ENCODE data around the gene DRC7. TPM values are rescaled to one million over a fixed set of nuclear protein-coding genes. Genes with fewer than 3 reads are reported as not detected.

DRC7 gene
- total RNA-seq, 4 donors from 2014 or later = 0.79 TPM; not detected in 3

GRCh38 chr16:57696240-57696639 lies 1.6 kb downstream of the DRC7 start:
- intact Hi-C loops (cut with DNase I) = no loop called here
- Histone ChIP-seq H3K4me3 (no peak overlapping the region), H3K36me3 (no peaks in the 10 kb centered on the region), H3K4me1 (no peaks in the 10 kb centered on the region), H3K27ac (no peak overlapping the region), H3K9me3 (no peaks in the 10 kb centered on the region), H3K27me3 (no peaks in the 10 kb centered on the region)
- WGBS, 2 donors = 78% methylated on average over 6 of the region's 7 CpGs; no CpG with 5 or more reads in 1 of the 2 donors
- TF ChIP-seq CTCF (IDR thresholded peaks at IDR 0.05) = no peak
- no peak for TF ChIP-seq POLR2A (IDR thresholded peaks at IDR 0.05)
- no peak for DNase-seq

GRCh38 chr16:57697896-57698537 lies 3.4 kb downstream of the DRC7 start:
- H3K4me3 ChIP-seq = no peak overlapping the region
- no peak overlapping the region for H3K27ac ChIP-seq
- no peak for DNase-seq
- H3K9me3 ChIP-seq = no peaks in the 10 kb centered on the region
- 89 to 91% methylated on average over 12 to 14 of the region's 17 CpGs for WGBS, 2 donors
- H3K4me1 ChIP-seq = no peaks in the 10 kb centered on the region
- no peaks in the 10 kb centered on the region for H3K36me3 ChIP-seq
- no peak for TF ChIP-seq POLR2A (IDR thresholded peaks at IDR 0.05)
- no peak for TF ChIP-seq CTCF (IDR thresholded peaks at IDR 0.05)
- no peaks in the 10 kb centered on the region for H3K27me3 ChIP-seq
- intact Hi-C loops (cut with DNase I) = no loop called here

- 84% methylated on average over 8 of the region's 16 CpGs; no CpG with 5 or more reads in 1 of the 2 donors for WGBS, 2 donors
- intact Hi-C loops (cut with DNase I) = no loop called here
- no peak for DNase-seq
- H3K36me3 ChIP-seq = no peaks in the 10 kb centered on the region
- TF ChIP-seq CTCF (IDR thresholded peaks at IDR 0.05) = no peak
- TF ChIP-seq POLR2A (IDR thresholded peaks at IDR 0.05) = no peak
- H3K27me3 ChIP-seq = no peaks in the 10 kb centered on the region
- H3K4me1 ChIP-seq = no peaks in the 10 kb centered on the region
- no peak overlapping the region for H3K27ac ChIP-seq
- H3K9me3 ChIP-seq = no peaks in the 10 kb centered on the region
- no peak overlapping the region for H3K4me3 ChIP-seq
Observed at GRCh38 chr16:57698812-57699405, 4.3 kb downstream of the DRC7 start.

- WGBS, 2 donors = 80% methylated on average over 3 of the region's 3 CpGs; no CpG with 5 or more reads in 1 of the 2 donors
- intact Hi-C loops (cut with DNase I) = no loop called here
Observed at GRCh38 chr16:57699481-57699880, 4.9 kb downstream of the DRC7 start.

More at GRCh38 chr16:57699481-57699880, 4.9 kb downstream of the DRC7 start:
- H3K4me3 ChIP-seq = no peak overlapping the region
- no peaks in the 10 kb centered on the region for H3K9me3 ChIP-seq
- H3K27ac ChIP-seq = no peak overlapping the region
- TF ChIP-seq POLR2A (IDR thresholded peaks at IDR 0.05) (no peak), CTCF (IDR thresholded peaks at IDR 0.05) (no peak)
- no peak for DNase-seq
- H3K36me3 ChIP-seq = no peaks in the 10 kb centered on the region
- no peaks in the 10 kb centered on the region for H3K27me3 ChIP-seq
- no peaks in the 10 kb centered on the region for H3K4me1 ChIP-seq

Measured in esophagus squamous epithelium (tissue), 5 donors.